HEK293 (cell line): ENCODE data around the gene HECTD4.

ENCODE experiments used
- CTCF ChIA-PET: fragments of 350-600 bp; formaldehyde crosslinking; extraction: SDS; loops from one replicate; lab custom pipeline; 2021; ENCODE audit warnings: antibody characterized with exemption; lab: Yijun Ruan, JAX
- POLR2A ChIA-PET: fragments of 300-600 bp; formaldehyde crosslinking; extraction: SDS; loops from one replicate; lab custom pipeline; 2020; ENCODE audit warnings: antibody characterized with exemption, inconsistent platforms; lab: Yijun Ruan, JAX
- H3K27ac ChIP-seq: fragments of 200-500 bp; sonication (Bioruptor generic); 2 replicates; pipeline ENCODE4 v1.5.1; 2014; ENCODE audit warnings: low read depth, low read length, control low read depth, inconsistent platforms; ENCODE audit errors: extremely low read depth
- H3K36me3 ChIP-seq, 2 experiments: fragments of 200-500 bp in 1 of 2; sonication (Bioruptor generic) in 1 of 2; 1 replicate in 1 of 2; 2 replicates in 1 of 2; pipeline ENCODE4 v1.5.1; 2014 to 2017; ENCODE audit warnings: inconsistent platforms in 2 of 2, low read length in 2 of 2; ENCODE audit not compliant: control insufficient read depth in 2 of 2, insufficient read depth in 1 of 2
- H3K4me1 ChIP-seq: fragments of 200-500 bp; sonication (Bioruptor generic); 2 replicates; pipeline ENCODE4 v1.5.1; 2014; ENCODE audit warnings: mild to moderate bottlenecking, low read length, inconsistent platforms; ENCODE audit not compliant: control insufficient read depth, insufficient read depth
- H3K4me3 ChIP-seq: 2 replicates; pipeline ENCODE4 v1.5.1; 2011; ENCODE audit warnings: low read depth, mild to moderate bottlenecking, control low read depth, low read length, moderate library complexity
- H3K9me3 ChIP-seq: fragments of 200-500 bp; sonication (Bioruptor generic); 2 replicates; pipeline ENCODE4 v1.5.1; 2014; ENCODE audit warnings: low read depth, low read length, inconsistent platforms; ENCODE audit not compliant: control insufficient read depth, insufficient read depth
- CTCF ChIP-seq: fragments of 450-650 bp; formaldehyde crosslinking; IDR thresholded peaks from 2 replicates; pipeline ENCODE4 v1.5.1; 2016; ENCODE audit warnings: missing biosample characterization, missing genetic modification characterization
- HOXC10 ChIP-seq: sonication (generic); formaldehyde crosslinking; IDR thresholded peaks from 2 replicates; pipeline ENCODE4 v1.8.1; 2023; ENCODE audit warnings: mild to moderate bottlenecking, missing genetic modification reagents
- OSR2 ChIP-seq: fragments of 450-650 bp; formaldehyde crosslinking; IDR thresholded peaks from 2 replicates; pipeline ENCODE4 v1.5.1; 2016; ENCODE audit warnings: missing biosample characterization, missing genetic modification characterization
- RBAK ChIP-seq: fragments of 450-650 bp; formaldehyde crosslinking; IDR thresholded peaks from 2 replicates; pipeline ENCODE4 v1.5.1; 2016; ENCODE audit warnings: missing biosample characterization, missing genetic modification characterization
- TCF7L2 ChIP-seq: IDR thresholded peaks from 2 replicates; pipeline ENCODE4 v1.6.1; 2011; ENCODE audit warnings: low read depth, mild to moderate bottlenecking, inconsistent platforms, low read length, moderate library complexity, borderline replicate concordance
- ZBTB21 ChIP-seq: fragments of 450-650 bp; formaldehyde crosslinking; IDR thresholded peaks from 2 replicates; pipeline ENCODE4 v1.5.1; 2017; ENCODE audit warnings: missing biosample characterization, missing genetic modification characterization
- ZFP3 ChIP-seq: fragments of 450-650 bp; formaldehyde crosslinking; IDR thresholded peaks from 2 replicates; pipeline ENCODE4 v1.5.1; 2016; ENCODE audit warnings: low read depth, missing biosample characterization, missing genetic modification characterization
- ZFP69B ChIP-seq: fragments of 450-650 bp; formaldehyde crosslinking; IDR thresholded peaks from 2 replicates; pipeline ENCODE4 v1.5.1; 2016; ENCODE audit warnings: missing biosample characterization, missing genetic modification characterization
- ZNF146 ChIP-seq: fragments of 450-650 bp; formaldehyde crosslinking; IDR thresholded peaks from 2 replicates; pipeline ENCODE4 v1.5.1; 2016; ENCODE audit warnings: missing biosample characterization, missing genetic modification characterization
- ZNF148 ChIP-seq: fragments of 450-650 bp; formaldehyde crosslinking; IDR thresholded peaks from 2 replicates; pipeline ENCODE4 v1.5.0; 2017; ENCODE audit warnings: missing biosample characterization, missing genetic modification characterization, borderline replicate concordance
- ZNF184 ChIP-seq: fragments of 450-650 bp; IDR thresholded peaks from 2 replicates; pipeline ENCODE4 v1.5.1; 2018; ENCODE audit warnings: missing biosample characterization, mild to moderate bottlenecking, missing genetic modification characterization
- ZNF211 ChIP-seq: fragments of 450-650 bp; formaldehyde crosslinking; IDR thresholded peaks from 2 replicates; pipeline ENCODE4 v1.5.1; 2016; ENCODE audit warnings: low read depth, missing biosample characterization, missing genetic modification characterization
- ZNF37A ChIP-seq: fragments of 450-650 bp; IDR thresholded peaks from 2 replicates; pipeline ENCODE4 v1.5.1; 2018; ENCODE audit warnings: missing biosample characterization, missing genetic modification characterization
- ZNF530 ChIP-seq: fragments of 450-650 bp; formaldehyde crosslinking; IDR thresholded peaks from 2 replicates; pipeline ENCODE4 v1.5.1; 2016; ENCODE audit warnings: low read depth, missing biosample characterization, missing genetic modification characterization
- TF ChIP-seq, protein P1 (sequence below): fragments of 450-650 bp; formaldehyde crosslinking; IDR thresholded peaks from 2 replicates; pipeline ENCODE4 v1.5.1; 2016; ENCODE audit warnings: missing biosample characterization, missing genetic modification characterization
- TF ChIP-seq, protein P2 (sequence below): fragments of 450-650 bp; formaldehyde crosslinking; IDR thresholded peaks from 2 replicates; pipeline ENCODE4 v1.5.1; 2016; ENCODE audit warnings: missing biosample characterization, missing genetic modification characterization
- TF ChIP-seq, protein P3 (sequence below): fragments of 450-650 bp; IDR thresholded peaks from 2 replicates; pipeline ENCODE4 v1.5.1; 2018; ENCODE audit warnings: missing biosample characterization, missing genetic modification characterization

HECTD4 gene

GRCh38 chr12:112304436-112304835 lies 77.8 kb downstream of the HECTD4 start:
- H3K4me1 ChIP-seq: no peaks in the 10 kb centered on the region
- TF ChIP-seq ZNF148 (tag by site-specific recombination) (no peak), ZFP69B (tag by site-specific recombination) (no peak), ZNF146 (no peak), ZBTB21 (tag by site-specific recombination) (no peak), ZNF211 (tag by site-specific recombination) (no peak), ZNF37A (tag by site-specific recombination) (no peak), RBAK (tag by site-specific recombination) (no peak)
- TF ChIP-seq, protein P1, sequence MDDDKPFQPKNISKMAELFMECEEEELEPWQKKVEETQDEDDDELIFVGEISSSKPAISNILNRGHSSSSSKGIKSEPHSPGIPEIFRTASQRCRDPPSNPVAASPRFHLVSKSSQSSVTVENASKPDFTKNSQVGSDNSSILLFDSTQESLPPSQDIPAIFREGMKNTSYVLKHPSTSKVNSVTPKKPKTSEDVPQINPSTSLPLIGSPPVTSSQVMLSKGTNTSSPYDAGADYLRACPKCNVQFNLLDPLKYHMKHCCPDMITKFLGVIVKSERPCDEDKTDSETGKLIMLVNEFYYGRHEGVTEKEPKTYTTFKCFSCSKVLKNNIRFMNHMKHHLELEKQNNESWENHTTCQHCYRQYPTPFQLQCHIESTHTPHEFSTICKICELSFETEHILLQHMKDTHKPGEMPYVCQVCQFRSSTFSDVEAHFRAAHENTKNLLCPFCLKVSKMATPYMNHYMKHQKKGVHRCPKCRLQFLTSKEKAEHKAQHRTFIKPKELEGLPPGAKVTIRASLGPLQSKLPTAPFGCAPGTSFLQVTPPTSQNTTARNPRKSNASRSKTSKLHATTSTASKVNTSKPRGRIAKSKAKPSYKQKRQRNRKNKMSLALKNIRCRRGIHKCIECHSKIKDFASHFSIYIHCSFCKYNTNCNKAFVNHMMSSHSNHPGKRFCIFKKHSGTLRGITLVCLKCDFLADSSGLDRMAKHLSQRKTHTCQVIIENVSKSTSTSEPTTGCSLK (tag by site-specific recombination): no peak
- TF ChIP-seq, protein P2, sequence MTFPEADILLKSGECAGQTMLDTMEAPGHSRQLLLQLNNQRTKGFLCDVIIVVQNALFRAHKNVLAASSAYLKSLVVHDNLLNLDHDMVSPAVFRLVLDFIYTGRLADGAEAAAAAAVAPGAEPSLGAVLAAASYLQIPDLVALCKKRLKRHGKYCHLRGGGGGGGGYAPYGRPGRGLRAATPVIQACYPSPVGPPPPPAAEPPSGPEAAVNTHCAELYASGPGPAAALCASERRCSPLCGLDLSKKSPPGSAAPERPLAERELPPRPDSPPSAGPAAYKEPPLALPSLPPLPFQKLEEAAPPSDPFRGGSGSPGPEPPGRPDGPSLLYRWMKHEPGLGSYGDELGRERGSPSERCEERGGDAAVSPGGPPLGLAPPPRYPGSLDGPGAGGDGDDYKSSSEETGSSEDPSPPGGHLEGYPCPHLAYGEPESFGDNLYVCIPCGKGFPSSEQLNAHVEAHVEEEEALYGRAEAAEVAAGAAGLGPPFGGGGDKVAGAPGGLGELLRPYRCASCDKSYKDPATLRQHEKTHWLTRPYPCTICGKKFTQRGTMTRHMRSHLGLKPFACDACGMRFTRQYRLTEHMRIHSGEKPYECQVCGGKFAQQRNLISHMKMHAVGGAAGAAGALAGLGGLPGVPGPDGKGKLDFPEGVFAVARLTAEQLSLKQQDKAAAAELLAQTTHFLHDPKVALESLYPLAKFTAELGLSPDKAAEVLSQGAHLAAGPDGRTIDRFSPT (tag by site-specific recombination): no peak
- TF ChIP-seq, protein P3, sequence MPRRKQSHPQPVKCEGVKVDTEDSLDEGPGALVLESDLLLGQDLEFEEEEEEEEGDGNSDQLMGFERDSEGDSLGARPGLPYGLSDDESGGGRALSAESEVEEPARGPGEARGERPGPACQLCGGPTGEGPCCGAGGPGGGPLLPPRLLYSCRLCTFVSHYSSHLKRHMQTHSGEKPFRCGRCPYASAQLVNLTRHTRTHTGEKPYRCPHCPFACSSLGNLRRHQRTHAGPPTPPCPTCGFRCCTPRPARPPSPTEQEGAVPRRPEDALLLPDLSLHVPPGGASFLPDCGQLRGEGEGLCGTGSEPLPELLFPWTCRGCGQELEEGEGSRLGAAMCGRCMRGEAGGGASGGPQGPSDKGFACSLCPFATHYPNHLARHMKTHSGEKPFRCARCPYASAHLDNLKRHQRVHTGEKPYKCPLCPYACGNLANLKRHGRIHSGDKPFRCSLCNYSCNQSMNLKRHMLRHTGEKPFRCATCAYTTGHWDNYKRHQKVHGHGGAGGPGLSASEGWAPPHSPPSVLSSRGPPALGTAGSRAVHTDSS: no peak
- POLR2A ChIA-PET: interaction anchor here (0.5 kb wide), 1 partner anchor 100 kb away, joined by 3 read pairs; no protein-coding TSS in a partner anchor
- CTCF ChIA-PET: no interaction called here
- no peak overlapping the region for H3K4me3 ChIP-seq
- no peak overlapping the region for H3K27ac ChIP-seq
- H3K9me3 ChIP-seq: no peaks in the 10 kb centered on the region
- H3K36me3 ChIP-seq: peaks cover 30 to 58% of the 10 kb centered on the region in 2 experiments

DNA sequence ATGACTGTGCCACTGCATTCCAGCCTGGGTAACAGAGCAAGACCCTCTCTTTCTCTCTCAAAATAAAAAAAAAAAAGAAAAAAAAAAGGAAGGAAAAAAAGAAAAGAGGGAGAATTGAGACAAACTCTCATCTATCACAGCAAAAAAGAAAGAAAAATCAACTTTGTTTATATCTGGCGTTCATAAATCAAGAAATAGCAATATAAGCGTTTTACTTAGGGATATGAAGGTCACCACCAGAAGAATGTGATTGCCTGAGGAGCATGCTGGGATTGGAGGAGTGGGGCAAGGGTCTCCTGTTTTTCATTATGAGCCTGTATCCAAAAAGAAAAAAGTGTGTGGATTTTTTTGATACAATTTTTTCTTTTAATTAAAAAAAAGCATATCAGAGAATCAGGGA lies 78.4 kb downstream of the HECTD4 start:
- Histone ChIP-seq H3K36me3 (peaks cover 30 to 54% of the 10 kb centered on the region in 2 experiments), H3K27ac (no peak overlapping the region), H3K4me3 (no peak overlapping the region)
- POLR2A ChIA-PET: no interaction called here
- no peak for TF ChIP-seq OSR2 (tag by site-specific recombination)
- TF ChIP-seq ZNF530 (tag by site-specific recombination): no peak
- no peak for TF ChIP-seq TCF7L2
- no peak for TF ChIP-seq ZFP3
- no peak for TF ChIP-seq CTCF (tag by site-specific recombination)
- TF ChIP-seq ZNF184 (tag by site-specific recombination): no peak
- TF ChIP-seq HOXC10 (CRISPR knock-in tag): no peak
- TF ChIP-seq, all 188 proteins: peak for 0
- H3K4me1 ChIP-seq: no peaks in the 10 kb centered on the region
- CTCF ChIA-PET: no interaction called here
- no peaks in the 10 kb centered on the region for H3K9me3 ChIP-seq
